K562 (cell line): ENCODE measurements around the gene CTDSPL. TPM values are rescaled to one million over a fixed set of nuclear protein-coding genes. Genes with fewer than 3 reads are reported as not detected.

ENCODE experiments used
- ATAC-seq: fragments of 200-7000 bp; cut with Tn5 transposase; 3 replicates; pipeline ENCODE4 v1.9.1; 2020; ENCODE audit warnings: moderate library complexity
- BruUV-seq: library from RNA; stranded (reverse); fragments of 400-500 nt; replicated peaks from 2 replicates; lab custom pipeline; 2021; lab: Mats Ljungman, UMichigan
- CTCF ChIA-PET: fragments of 300-600 bp; formaldehyde crosslinking; extraction: SDS; loops from one replicate; lab custom pipeline; 2021; ENCODE audit warnings: low intra/inter-chr PET ratio; lab: Yijun Ruan, JAX
- POLR2A ChIA-PET: fragments of 300-600, 350-650 bp; sonication (Branson Sonifier 250); formaldehyde crosslinking; extraction: SDS; loops from one replicate; lab custom pipeline; 2021; ENCODE audit warnings: antibody characterized with exemption, inconsistent platforms; lab: Yijun Ruan, JAX
- DNase-seq, 4 experiments: peaks; one replicate each; pipeline versions ENCODE4 v3.0.0 to v3.0.0-alpha.2; 2011 to 2018; ENCODE audit warnings: low spot score in 3 of 4, mixed read lengths in 3 of 4; ENCODE audit errors: extremely low read depth in 1 of 4
- FAIRE-seq: peaks from 2 replicates; lab custom pipeline; 2011; peaks lifted over from hg19 to GRCh38; lab: Jason Lieb, UNC
- H2AFZ ChIP-seq: 2 replicates; pipeline ENCODE4 v1.6.0; 2011; ENCODE audit warnings: low read depth, low read length, control low read depth, inconsistent platforms
- H3K27ac ChIP-seq: fragments of 200-600 bp; 3 replicates; pipeline ENCODE4 v1.8.0; 2011; ENCODE audit warnings: low read depth, mild to moderate bottlenecking, control low read depth, inconsistent platforms, low read length, moderate library complexity, mixed read lengths; ENCODE audit errors: extremely low read depth
- H3K27me3 ChIP-seq, 2 experiments: fragments of 300-600 bp in 1 of 2; 2 replicates in 1 of 2; 3 replicates in 1 of 2; pipeline versions ENCODE4 v1.6.0 to v1.8.0; 2011; ENCODE audit warnings: inconsistent platforms in 2 of 2, low read length in 2 of 2, mild to moderate bottlenecking in 1 of 2, mixed read lengths in 1 of 2, moderate library complexity in 1 of 2; ENCODE audit not compliant: control insufficient read depth in 2 of 2, insufficient read depth in 2 of 2
- H3K36me3 ChIP-seq: fragments of 300-600 bp; 3 replicates; pipeline ENCODE4 v1.8.0; 2011; ENCODE audit warnings: mild to moderate bottlenecking, low read length, inconsistent platforms; ENCODE audit not compliant: control insufficient read depth, insufficient read depth
- H3K4me1 ChIP-seq, 2 experiments: fragments of 200-600 bp in 1 of 2; replicated peaks in 1 of 2; 2 replicates in 1 of 2; 3 replicates in 1 of 2; pipeline versions ENCODE4 v1.5.1 to v1.8.0; 2011; ENCODE audit warnings: inconsistent platforms in 2 of 2, low read length in 2 of 2, mild to moderate bottlenecking in 1 of 2, mixed read lengths in 1 of 2, moderate library complexity in 1 of 2; ENCODE audit not compliant: control insufficient read depth in 2 of 2, insufficient read depth in 2 of 2
- H3K4me2 ChIP-seq: 2 replicates; pipeline ENCODE4 v1.6.1; 2011; ENCODE audit warnings: low read length, control low read depth, inconsistent platforms, mixed read lengths; ENCODE audit not compliant: insufficient read depth
- H3K4me3 ChIP-seq: fragments of 200-600 bp; sonication (generic), shearing (Covaris generic); 2 replicates; pipeline ENCODE4 v1.5.1; 2016; ENCODE audit warnings: control low read depth, inconsistent platforms
- H3K79me2 ChIP-seq: fragments of 200-600 bp; 3 replicates; pipeline ENCODE4 v1.8.0; 2011; ENCODE audit warnings: low read length, inconsistent platforms; ENCODE audit not compliant: control insufficient read depth, insufficient read depth
- H3K9ac ChIP-seq, 2 experiments: 2 replicates each; pipeline versions ENCODE4 v1.6.0 to v1.6.1; 2011; ENCODE audit warnings: low read depth in 2 of 2, low read length in 2 of 2, control low read depth in 1 of 2, inconsistent platforms in 1 of 2, mild to moderate bottlenecking in 1 of 2, mixed read lengths in 1 of 2; ENCODE audit not compliant: insufficient read depth in 1 of 2
- H3K9me1 ChIP-seq: one replicate; pipeline ENCODE4 v1.6.0; 2011; ENCODE audit warnings: inconsistent platforms, mild to moderate bottlenecking, low read length, moderate library complexity; ENCODE audit not compliant: control insufficient read depth, insufficient read depth
- H3K9me3 ChIP-seq: replicated peaks from 2 replicates; pipeline ENCODE4 v1.5.1; 2011; ENCODE audit warnings: low read depth, low read length, inconsistent platforms; ENCODE audit not compliant: control insufficient read depth, insufficient read depth
- H4K20me1 ChIP-seq: replicated peaks from 2 replicates; pipeline ENCODE4 v1.6.1; 2011; ENCODE audit warnings: low read length, inconsistent platforms, mixed read lengths; ENCODE audit not compliant: control insufficient read depth, insufficient read depth
- CBFA2T2 ChIP-seq: fragments of 450-650 bp; conservative IDR thresholded peaks from 2 replicates; pipeline ENCODE4 v1.6.1; 2017; ENCODE audit warnings: mild to moderate bottlenecking
- CBFA2T3 ChIP-seq: fragments of 450-650 bp; IDR thresholded peaks from 2 replicates; pipeline ENCODE4 v1.6.1; 2017
- ZNF134 ChIP-seq: fragments of 250-450 bp; sonication (Bioruptor Pico); conservative IDR thresholded peaks from 2 replicates; pipeline ENCODE4 v1.4.0; 2020
- WGBS: fragments of 100-300 bp; shearing (Covaris generic); methylation state at CpG from one replicate; pipeline ENCODE4 v1.1.6; 2016; ENCODE audit warnings: low coverage, mixed read lengths; ENCODE audit not compliant: insufficient coverage; ENCODE audit errors: missing lambda C conversion rate; 5-methylcytosine and 5-hydroxymethylcytosine counted together
- in situ Hi-C: fragments of 300-500 bp; cut with MboI; formaldehyde crosslinking; loops from 4 replicates; pipeline ENCODE4 v1.15.0; 2018; ENCODE audit warnings: inconsistent platforms, mixed read lengths
- intact Hi-C: fragments of 100-400 bp; cut with micrococcal nuclease; formaldehyde crosslinking; loops from 2 replicates; pipeline ENCODE4 v1.14.2; 2022
- polyA plus RNA-seq, 8 experiments: library from polyadenylated mRNA; depleted of rRNA in 4 of 8; stranded (reverse) in 5 of 8; unstranded in 3 of 8; fragments of >200 nt; fragmentation: Nextera tagmentation in 2 of 8; fragmentation: Illumina TruSeq in 1 of 8; extraction: Ambion mirVana in 2 of 8; extraction: Trizol in 1 of 8; gene quantifications; 2 replicates each; pipeline versions ENCODE4 v1.2.1 to v1.2.3, GENCODE V29; 2011 to 2014; ENCODE audit warnings: inconsistent platforms in 1 of 8, missing spikeins in 1 of 8
- total RNA-seq, 7 experiments: library from RNA; depleted of rRNA in 6 of 7; stranded (reverse); fragments of >200 nt in 6 of 7; fragmentation: Illumina TruSeq in 2 of 7; extraction: Trizol in 2 of 7; gene quantifications; 2 replicates each; pipeline versions ENCODE4 v1.2.1 to v1.2.3, GENCODE V29; 2011 to 2021; ENCODE audit warnings: low replicate concordance in 1 of 7
- TF ChIP-seq, protein P1 (sequence below): IDR thresholded peaks from 3 replicates; pipeline ENCODE4 v1.6.1; 2011; ENCODE audit warnings: borderline replicate concordance, mild to moderate bottlenecking, moderate library complexity; ENCODE audit not compliant: insufficient read length; ENCODE audit errors: extremely low read depth

The CTDSPL gene
- total and polyA plus RNA-seq, 9 of the 15 experiments (the other 6 are each of a cell fraction or from before 2014, with no cell fraction given): 5.1 to 19.3 (median 11.3) TPM

DNA sequence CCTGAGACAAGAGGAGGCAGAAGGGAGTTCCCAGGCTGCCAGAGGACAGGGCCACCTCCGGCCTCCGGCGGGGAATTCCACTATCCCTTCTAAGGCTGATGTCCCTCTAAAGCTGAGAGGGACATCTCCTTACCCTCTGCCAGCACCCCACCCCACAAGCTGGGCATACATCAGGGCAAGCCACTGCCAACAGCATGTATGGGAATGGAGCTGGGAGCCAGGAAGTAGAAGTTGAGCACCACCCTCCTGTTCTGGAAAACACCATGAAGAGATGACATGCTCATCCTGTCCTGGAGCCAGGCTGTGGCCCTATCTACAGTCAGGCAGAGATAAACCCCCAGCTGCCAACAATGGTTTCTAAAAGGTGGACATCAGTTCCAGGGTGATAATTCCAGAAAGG lies 160.6 kb downstream of the CTDSPL start:
- WGBS: 57% methylated on average over 3 of the region's 3 CpGs
- in situ Hi-C loops: no loop called here

DNA sequence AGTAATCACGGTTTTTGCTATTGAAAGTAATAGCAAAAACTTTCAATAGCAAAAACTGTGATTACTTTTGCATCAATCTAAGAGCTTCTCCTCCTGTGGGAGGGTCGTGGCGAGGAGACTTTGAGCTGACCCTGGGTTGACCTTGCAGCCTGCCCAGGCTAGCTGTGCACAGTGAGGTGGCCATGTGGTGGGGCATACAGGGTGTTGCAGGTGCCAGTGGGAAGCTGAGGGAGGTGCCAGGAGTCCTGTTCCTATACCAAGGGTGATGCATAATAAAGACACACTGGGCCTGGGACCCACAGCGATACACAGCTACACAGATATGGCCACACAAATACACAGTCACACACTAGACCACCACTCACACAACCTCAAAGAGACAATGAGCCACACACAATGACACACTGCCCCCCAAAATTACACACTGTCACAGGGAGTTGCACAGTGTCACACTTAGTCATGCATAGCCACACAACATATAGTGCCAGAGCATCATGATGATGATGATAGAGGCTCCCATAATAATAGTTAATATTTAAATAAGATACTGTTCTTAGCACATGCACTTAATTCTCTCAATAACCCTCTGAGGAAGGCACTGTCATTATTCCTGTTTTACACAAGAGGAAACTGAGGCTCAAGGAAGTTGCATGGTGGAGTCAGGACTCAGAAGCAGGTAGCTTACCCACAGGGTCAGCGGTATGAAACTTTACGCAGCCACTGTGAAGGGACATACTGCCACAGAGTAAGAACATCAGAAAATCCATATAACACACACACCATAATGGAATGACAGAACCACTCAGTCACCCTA lies 161.4 kb downstream of the CTDSPL start:
- no TSS peak for BruUV-seq
- in situ Hi-C loops: no loop called here
- 65% methylated on average over 6 of the region's 6 CpGs for WGBS
- peak overlapping the region; percentile 66 for H3K4me3 ChIP-seq
- peak overlapping the region; percentile 90 for H3K4me2 ChIP-seq
- CTCF ChIA-PET: no interaction called here
- H3K9me3 ChIP-seq: no peaks in the 10 kb centered on the region
- H3K27me3 ChIP-seq: 0 out of 5 replicates have a peak, but pooled peaks cover 0 to 3% of the 10 kb centered on the region in 2 experiments
- DNase-seq (no peak), FAIRE-seq (no peak), ATAC-seq (no peak)
- intact Hi-C loops: no loop called here
- H3K9me1 ChIP-seq: peaks cover 4% of the 10 kb centered on the region
- peak overlapping the region; percentile 94; the same call in 1 of the 2 replicates for H2AFZ ChIP-seq
- peaks cover 5% of the 10 kb centered on the region; the same call in 1 of the 3 replicates for H3K36me3 ChIP-seq
- POLR2A ChIA-PET: interaction anchor here (0.7 kb wide), 1 partner anchor 10 kb away, joined by 3 read pairs; no protein-coding TSS in a partner anchor
- H3K4me1 ChIP-seq: peaks cover 55 to 57% of the 10 kb centered on the region in 2 experiments
- peak overlapping the region; percentile 61; the same call in 1 of the 3 replicates for H3K27ac ChIP-seq
- H3K79me2 ChIP-seq: peaks cover 27% of the 10 kb centered on the region
- H3K9ac ChIP-seq: peak overlapping the region; percentile 39 to 68; a peak in 2 of 4 replicates
- no peaks in the 10 kb centered on the region for H4K20me1 ChIP-seq
- TF ChIP-seq, protein P1, sequence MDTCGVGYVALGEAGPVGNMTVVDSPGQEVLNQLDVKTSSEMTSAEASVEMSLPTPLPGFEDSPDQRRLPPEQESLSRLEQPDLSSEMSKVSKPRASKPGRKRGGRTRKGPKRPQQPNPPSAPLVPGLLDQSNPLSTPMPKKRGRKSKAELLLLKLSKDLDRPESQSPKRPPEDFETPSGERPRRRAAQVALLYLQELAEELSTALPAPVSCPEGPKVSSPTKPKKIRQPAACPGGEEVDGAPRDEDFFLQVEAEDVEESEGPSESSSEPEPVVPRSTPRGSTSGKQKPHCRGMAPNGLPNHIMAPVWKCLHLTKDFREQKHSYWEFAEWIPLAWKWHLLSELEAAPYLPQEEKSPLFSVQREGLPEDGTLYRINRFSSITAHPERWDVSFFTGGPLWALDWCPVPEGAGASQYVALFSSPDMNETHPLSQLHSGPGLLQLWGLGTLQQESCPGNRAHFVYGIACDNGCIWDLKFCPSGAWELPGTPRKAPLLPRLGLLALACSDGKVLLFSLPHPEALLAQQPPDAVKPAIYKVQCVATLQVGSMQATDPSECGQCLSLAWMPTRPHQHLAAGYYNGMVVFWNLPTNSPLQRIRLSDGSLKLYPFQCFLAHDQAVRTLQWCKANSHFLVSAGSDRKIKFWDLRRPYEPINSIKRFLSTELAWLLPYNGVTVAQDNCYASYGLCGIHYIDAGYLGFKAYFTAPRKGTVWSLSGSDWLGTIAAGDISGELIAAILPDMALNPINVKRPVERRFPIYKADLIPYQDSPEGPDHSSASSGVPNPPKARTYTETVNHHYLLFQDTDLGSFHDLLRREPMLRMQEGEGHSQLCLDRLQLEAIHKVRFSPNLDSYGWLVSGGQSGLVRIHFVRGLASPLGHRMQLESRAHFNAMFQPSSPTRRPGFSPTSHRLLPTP: no peak

More for the DNA sequence above, 160.6 kb downstream of the CTDSPL start:
- Histone ChIP-seq H3K9me3 (no peaks in the 10 kb centered on the region), H4K20me1 (no peaks in the 10 kb centered on the region), H3K27ac (no peak overlapping the region), H3K27me3 (no peaks in the 10 kb centered on the region), H3K9me1 (peaks cover 4% of the 10 kb centered on the region), H3K4me3 (no peak overlapping the region), H3K9ac (peak overlapping the region in 1 of 2 experiments; percentile 11; a peak in 1 of 4 replicates), H3K36me3 (peaks cover 7% of the 10 kb centered on the region; the same call in 1 of the 3 replicates), H3K4me2 (no peak overlapping the region), H3K4me1 (peaks cover 62 to 65% of the 10 kb centered on the region in 2 experiments), H3K79me2 (peaks cover 35% of the 10 kb centered on the region), H2AFZ (no peak overlapping the region)
- CTCF ChIA-PET: no interaction called here
- no peak for DNase-seq
- POLR2A ChIA-PET: interaction anchor here (0.7 kb wide), 1 partner anchor 9 kb away, joined by 3 read pairs; no protein-coding TSS in a partner anchor
- no TSS peak for BruUV-seq
- FAIRE-seq: peak; percentile 15
- intact Hi-C loops: no loop called here
- TF ChIP-seq ZNF134 (CRISPR knock-in tag) (no peak), CBFA2T2 (peak; percentile 31; the same call in 1 of the 2 replicates), CBFA2T3 (peak; percentile 44)
- no peak for ATAC-seq
